HepG2 (cell line): ENCODE results near the gene DPP6. TPM values are rescaled to one million over a fixed set of nuclear protein-coding genes. Genes with fewer than 3 reads are reported as not detected.
"Not testable (repeated sequence)": the region's sequence is repeated elsewhere in the genome, so short reads cannot be mapped to it uniquely, and the experiment has no call there.

Experiments used
- ATAC-seq: fragments of 200-7000 bp; cut with Tn5 transposase; 3 replicates; pipeline ENCODE4 v1.9.1; 2020; ENCODE audit warnings: mild to moderate bottlenecking, moderate library complexity
- BruUV-seq: library from RNA; stranded (reverse); fragments of 400-500 nt; replicated peaks from 2 replicates; lab custom pipeline; 2021; lab: Mats Ljungman, UMichigan
- CTCF ChIA-PET: fragments of 300-600 bp; formaldehyde crosslinking; extraction: SDS; loops from one replicate; lab custom pipeline; 2021; ENCODE audit warnings: low total read pairs, inconsistent platforms, low intra/inter-chr PET ratio; lab: Yijun Ruan, JAX
- POLR2A ChIA-PET: fragments of 350-600 bp; sonication (Branson Sonifier 250); formaldehyde crosslinking; loops from one replicate; lab custom pipeline; 2020; ENCODE audit warnings: antibody characterized with exemption, inconsistent platforms; lab: Yijun Ruan, JAX
- DNase-seq: peaks from one replicate; pipeline ENCODE4 v3.0.0-alpha.2; 2015; ENCODE audit warnings: low spot score
- FAIRE-seq: peaks from 3 replicates; lab custom pipeline; 2011; peaks lifted over from hg19 to GRCh38; lab: Jason Lieb, UNC
- H2AFZ ChIP-seq: one replicate; pipeline ENCODE4 v1.6.1; 2011; ENCODE audit warnings: low read length, inconsistent platforms
- H3K27ac ChIP-seq: fragments of 300-600 bp; 3 replicates; pipeline ENCODE4 v1.8.0; 2011; ENCODE audit warnings: mixed run types, mild to moderate bottlenecking, mixed read lengths, low read length, inconsistent platforms; ENCODE audit not compliant: insufficient read depth; ENCODE audit errors: extremely low read length
- H3K27me3 ChIP-seq, 2 experiments: fragments of 200-600 bp in 1 of 2; 2 replicates in 1 of 2; 3 replicates in 1 of 2; pipeline versions ENCODE4 v1.6.0 to v1.8.0; 2011; ENCODE audit warnings: low read length in 2 of 2, mild to moderate bottlenecking in 2 of 2, moderate library complexity in 2 of 2, inconsistent platforms in 1 of 2; ENCODE audit not compliant: insufficient read depth in 2 of 2, control insufficient read depth in 1 of 2
- H3K36me3 ChIP-seq, 2 experiments: fragments of 200-600 bp in 1 of 2; replicated peaks in 1 of 2; 2 replicates in 1 of 2; 3 replicates in 1 of 2; pipeline versions ENCODE4 v1.5.1 to v1.8.0; 2011; ENCODE audit warnings: low read length in 2 of 2, inconsistent platforms in 1 of 2; ENCODE audit not compliant: insufficient read depth in 2 of 2, control insufficient read depth in 1 of 2
- H3K4me1 ChIP-seq: 2 replicates; pipeline ENCODE4 v1.5.1; 2012; ENCODE audit warnings: low read length, inconsistent platforms; ENCODE audit not compliant: insufficient read depth
- H3K4me2 ChIP-seq: 2 replicates; pipeline ENCODE4 v1.6.0; 2011; ENCODE audit warnings: low read depth, low read length, inconsistent platforms
- H3K4me3 ChIP-seq, 3 experiments: fragments of 200-600 bp in 1 of 3; sonication (generic), shearing (Covaris generic) in 1 of 3; replicated peaks in 1 of 3; 2 replicates each; pipeline ENCODE4 v1.5.1; 2011 to 2016; ENCODE audit warnings: low read length in 3 of 3, inconsistent platforms in 2 of 3, low read depth in 2 of 3, mild to moderate bottlenecking in 2 of 3, control low read depth in 1 of 3, mixed read lengths in 1 of 3; ENCODE audit not compliant: insufficient read depth in 1 of 3
- H3K79me2 ChIP-seq: one replicate; pipeline ENCODE4 v1.6.1; 2011; ENCODE audit warnings: low read length, inconsistent platforms; ENCODE audit not compliant: insufficient read depth
- H3K9ac ChIP-seq: 2 replicates; pipeline ENCODE4 v1.6.0; 2011; ENCODE audit warnings: mild to moderate bottlenecking, low read depth, low read length, inconsistent platforms; ENCODE audit not compliant: insufficient read depth
- H3K9me3 ChIP-seq: 2 replicates; pipeline ENCODE4 v1.5.1; 2012; ENCODE audit warnings: mild to moderate bottlenecking, low read length
- H4K20me1 ChIP-seq: 2 replicates; pipeline ENCODE4 v1.6.0; 2011; ENCODE audit warnings: inconsistent platforms, mild to moderate bottlenecking, low read length, moderate library complexity; ENCODE audit not compliant: insufficient read depth
- WGBS: methylation state at CpG from one replicate; pipeline ENCODE4 v1.1.6; 2017; ENCODE audit warnings: low lambda C conversion rate; 5-methylcytosine and 5-hydroxymethylcytosine counted together
- in situ Hi-C: cut with HindIII; loops from 2 replicates; pipeline ENCODE4 v1.10.0; 2017; ENCODE audit warnings: low pct_unique_long_range_greater_than_20kb; ENCODE audit not compliant: extremely low pct_ligation_motif_present
- intact Hi-C: fragments of 100-400 bp; cut with micrococcal nuclease; formaldehyde crosslinking; loops from one replicate; pipeline ENCODE4 v1.10.0; 2022; ENCODE audit not compliant: unreplicated experiment
- polyA plus RNA-seq, 8 experiments: library from polyadenylated mRNA; depleted of rRNA in 3 of 8; stranded (reverse) in 7 of 8; unstranded in 1 of 8; fragments of >200 nt; fragmentation: Illumina TruSeq in 4 of 8; extraction: Trizol in 4 of 8; gene quantifications; 2 replicates each; pipeline versions ENCODE4 v1.2.1 to v1.2.3, GENCODE V29; 2011 to 2016; ENCODE audit warnings: low read depth in 4 of 8, missing spikeins in 1 of 8, mixed read lengths in 1 of 8; ENCODE audit not compliant: insufficient read depth in 1 of 8
- total RNA-seq, 5 experiments: library from RNA; depleted of rRNA; stranded (reverse); fragments of >200 nt; fragmentation: Illumina TruSeq; extraction: Trizol; gene quantifications; 2 replicates each; pipeline ENCODE4 v1.2.3, GENCODE V29; 2016; ENCODE audit warnings: low read depth in 1 of 5

The DPP6 gene
- total and polyA plus RNA-seq, 2 of the 13 experiments (the other 11 are each of a cell fraction or from before 2014, with no cell fraction given): not detected

- in situ Hi-C loops, CTCF ChIA-PET: not testable (repeated sequence)
Measured at GRCh38 chr7:154135646-154136045, 83.4 kb downstream of the DPP6 start.

GRCh38 chr7:154145922-154146706 lies 93.9 kb downstream of the DPP6 start:
- H3K4me1 ChIP-seq, POLR2A ChIA-PET, H3K9ac ChIP-seq, ATAC-seq, CTCF ChIA-PET, H3K27me3 ChIP-seq, H3K36me3 ChIP-seq, H3K9me3 ChIP-seq, H2AFZ ChIP-seq, in situ Hi-C loops, H3K79me2 ChIP-seq, intact Hi-C loops, FAIRE-seq, H4K20me1 ChIP-seq, BruUV-seq, H3K4me2 ChIP-seq, H3K27ac ChIP-seq, DNase-seq, H3K4me3 ChIP-seq: not testable (repeated sequence)
- WGBS: 14% methylated on average over 4 of the region's 9 CpGs

More at GRCh38 chr7:154135646-154136045, 83.4 kb downstream of the DPP6 start:
- H2AFZ ChIP-seq, ATAC-seq, H3K27ac ChIP-seq, POLR2A ChIA-PET, H3K4me1 ChIP-seq, DNase-seq, BruUV-seq, H4K20me1 ChIP-seq, H3K36me3 ChIP-seq, H3K9ac ChIP-seq, H3K27me3 ChIP-seq, H3K79me2 ChIP-seq, intact Hi-C loops, FAIRE-seq, H3K4me2 ChIP-seq, H3K4me3 ChIP-seq: not testable (repeated sequence)
- peaks cover 18% of the 10 kb centered on the region for H3K9me3 ChIP-seq

- intact Hi-C loops, H3K4me3 ChIP-seq, H3K4me2 ChIP-seq, in situ Hi-C loops, H3K9me3 ChIP-seq, H3K9ac ChIP-seq, H2AFZ ChIP-seq, CTCF ChIA-PET, DNase-seq, FAIRE-seq, BruUV-seq, H3K27me3 ChIP-seq, H3K79me2 ChIP-seq, H3K27ac ChIP-seq, H3K4me1 ChIP-seq, H4K20me1 ChIP-seq, H3K36me3 ChIP-seq, POLR2A ChIA-PET: not testable (repeated sequence)
- WGBS: 6% methylated on average over 5 of the region's 8 CpGs
- peak; percentile 53; the same call in 2 of the 3 replicates for ATAC-seq
Measured at GRCh38 chr7:154146707-154147038, 94.5 kb downstream of the DPP6 start.

GRCh38 chr7:154148791-154149516 lies 96.8 kb downstream of the DPP6 start:
- ATAC-seq: peak; percentile 75
- FAIRE-seq: not testable (repeated sequence)

More at GRCh38 chr7:154148791-154149516, 96.8 kb downstream of the DPP6 start:
- H2AFZ ChIP-seq, H3K4me1 ChIP-seq, H3K27me3 ChIP-seq, in situ Hi-C loops, H3K36me3 ChIP-seq, H3K4me2 ChIP-seq, H3K79me2 ChIP-seq, POLR2A ChIA-PET, DNase-seq, CTCF ChIA-PET, intact Hi-C loops, H4K20me1 ChIP-seq, H3K4me3 ChIP-seq, H3K9ac ChIP-seq, BruUV-seq, H3K27ac ChIP-seq, H3K9me3 ChIP-seq: not testable (repeated sequence)
- WGBS: 35% methylated on average over 8 of the region's 10 CpGs
